ENCODE measurements around the gene PPP1R13B. TPM values are rescaled to one million over a fixed set of nuclear protein-coding genes. Genes with fewer than 3 reads are reported as not detected.
A peak's percentile ranks its signal among the peaks of the same experiment; 100 is the strongest.

Gene PPP1R13B
- total RNA-seq, 2 experiments from 2014 or later: 8.2 to 18.9 TPM

- ChIA-PET POLR2A (interaction anchor here (0.7 kb wide), 2 partner anchors 8 to 414 kb away, joined by 3 read pairs; no protein-coding TSS in a partner anchor), CTCF (ENCODE audit: unreplicated experiment) (no interaction called here)
- BruUV-seq (replicated peaks): TSS peak; percentile 94
- Histone ChIP-seq H3K36me3 (ENCODE audit: insufficient read depth, low read length) (no peaks in the 10 kb centered on the region), H2AFZ (ENCODE audit: low read length) (peak overlapping the region; percentile 83), H3K79me2 (ENCODE audit: insufficient read depth, low read depth, low read length) (no peaks in the 10 kb centered on the region), H4K20me1 (ENCODE audit: insufficient read depth, low read length) (no peaks in the 10 kb centered on the region), H3K4me2 (ENCODE audit: low read length) (peak overlapping the region; percentile 97), H3K9me2 (ENCODE audit: insufficient read depth, low read length) (no peaks in the 10 kb centered on the region), H3K4me1 (ENCODE audit: insufficient read depth, low read length, poor library complexity, severe bottlenecking) (peaks cover 14% of the 10 kb centered on the region), H3K27ac (ENCODE audit: low read depth, low read length, poor library complexity, severe bottlenecking) (no peak overlapping the region), H3K9me3 (ENCODE audit: low read length) (no peaks in the 10 kb centered on the region), H3K4me3 (ENCODE audit: low read depth, low read length, poor library complexity, severe bottlenecking) (peak overlapping the region; percentile 76)
- TF ChIP-seq, protein P1, sequence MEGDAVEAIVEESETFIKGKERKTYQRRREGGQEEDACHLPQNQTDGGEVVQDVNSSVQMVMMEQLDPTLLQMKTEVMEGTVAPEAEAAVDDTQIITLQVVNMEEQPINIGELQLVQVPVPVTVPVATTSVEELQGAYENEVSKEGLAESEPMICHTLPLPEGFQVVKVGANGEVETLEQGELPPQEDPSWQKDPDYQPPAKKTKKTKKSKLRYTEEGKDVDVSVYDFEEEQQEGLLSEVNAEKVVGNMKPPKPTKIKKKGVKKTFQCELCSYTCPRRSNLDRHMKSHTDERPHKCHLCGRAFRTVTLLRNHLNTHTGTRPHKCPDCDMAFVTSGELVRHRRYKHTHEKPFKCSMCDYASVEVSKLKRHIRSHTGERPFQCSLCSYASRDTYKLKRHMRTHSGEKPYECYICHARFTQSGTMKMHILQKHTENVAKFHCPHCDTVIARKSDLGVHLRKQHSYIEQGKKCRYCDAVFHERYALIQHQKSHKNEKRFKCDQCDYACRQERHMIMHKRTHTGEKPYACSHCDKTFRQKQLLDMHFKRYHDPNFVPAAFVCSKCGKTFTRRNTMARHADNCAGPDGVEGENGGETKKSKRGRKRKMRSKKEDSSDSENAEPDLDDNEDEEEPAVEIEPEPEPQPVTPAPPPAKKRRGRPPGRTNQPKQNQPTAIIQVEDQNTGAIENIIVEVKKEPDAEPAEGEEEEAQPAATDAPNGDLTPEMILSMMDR (conservative IDR thresholded peaks at IDR 0.05; ENCODE audit: low read length): no peak
- TF ChIP-seq EZH2phosphoT487 (IDR thresholded peaks at IDR 0.05; ENCODE audit: borderline replicate concordance, low read depth, low read length): no peak
- intact Hi-C loops (cut with micrococcal nuclease; ENCODE audit: unreplicated experiment): no loop called here
- peak; percentile 31 for DNase-seq (ENCODE audit: low spot score)
Measured at GRCh38 chr14:103872481-103873113, 25.2 kb upstream of the PPP1R13B start.

DNA sequence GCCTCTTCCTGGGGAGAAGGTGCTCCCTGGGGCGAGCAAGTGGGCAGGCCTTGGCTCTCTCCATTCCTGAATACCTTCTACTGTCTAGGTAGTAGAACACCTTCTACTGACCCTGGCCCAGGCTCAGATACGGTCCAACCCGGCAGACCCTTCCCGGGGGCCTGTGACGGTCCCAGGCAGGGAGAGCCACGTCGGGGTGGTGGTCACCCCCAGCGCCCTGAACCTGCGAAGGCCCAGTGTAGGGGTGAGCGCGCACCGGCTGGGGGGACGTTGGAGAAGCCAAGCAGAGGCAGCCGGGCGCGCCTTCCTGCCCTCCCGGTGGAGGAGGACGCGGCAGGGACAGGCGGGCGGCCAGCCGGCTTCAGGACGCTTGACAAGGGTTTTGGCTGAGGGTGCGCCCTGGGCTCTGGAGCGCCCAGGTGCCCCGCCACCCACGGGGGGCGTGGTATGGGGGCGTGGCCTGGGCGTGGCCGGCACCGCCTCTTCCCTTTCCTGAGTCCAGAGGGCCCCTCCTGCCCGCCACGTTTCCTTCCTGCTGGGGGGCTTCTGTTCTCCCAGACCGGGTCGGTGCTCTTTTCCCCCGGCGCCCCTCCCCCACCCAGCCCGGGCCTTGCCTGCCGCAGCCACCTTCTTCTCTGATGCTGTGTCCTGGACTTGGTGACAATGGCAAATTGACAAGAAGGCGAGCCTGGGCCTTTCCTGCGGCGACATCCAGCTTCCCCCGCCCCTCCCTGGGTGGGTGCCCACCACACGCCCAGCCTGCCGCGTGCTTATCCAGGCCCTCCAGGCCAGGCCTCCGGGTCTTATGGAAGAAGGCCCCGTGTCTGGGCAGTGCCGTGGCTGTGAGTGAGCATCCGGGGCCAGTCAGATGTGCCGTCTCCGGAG is 24.5 kb upstream of the PPP1R13B start:
- POLR2A ChIA-PET: interaction anchor here (0.7 kb wide), 1 partner anchor 9 kb away, joined by 3 read pairs; no protein-coding TSS in a partner anchor
- Histone ChIP-seq H3K79me2 (ENCODE audit: insufficient read depth, low read depth, low read length) (no peaks in the 10 kb centered on the region), H4K20me1 (ENCODE audit: insufficient read depth, low read length) (no peaks in the 10 kb centered on the region), H2AFZ (ENCODE audit: low read length) (peak overlapping the region; percentile 83), H3K9me3 (ENCODE audit: low read length) (no peaks in the 10 kb centered on the region), H3K4me3 (ENCODE audit: low read depth, low read length, poor library complexity, severe bottlenecking) (peak overlapping the region; percentile 76), H3K4me1 (ENCODE audit: insufficient read depth, low read length, poor library complexity, severe bottlenecking) (peaks cover 14% of the 10 kb centered on the region), H3K36me3 (ENCODE audit: insufficient read depth, low read length) (no peaks in the 10 kb centered on the region), H3K27ac (ENCODE audit: low read depth, low read length, poor library complexity, severe bottlenecking) (no peak overlapping the region), H3K4me2 (ENCODE audit: low read length) (peak overlapping the region; percentile 97), H3K9me2 (ENCODE audit: insufficient read depth, low read length) (no peaks in the 10 kb centered on the region)
- peak; percentile 80 for DNase-seq (ENCODE audit: low spot score)
- BruUV-seq (replicated peaks): no TSS peak
- CTCF ChIA-PET (ENCODE audit: unreplicated experiment): no interaction called here
- intact Hi-C loops (cut with micrococcal nuclease; ENCODE audit: unreplicated experiment): no loop called here
- TF ChIP-seq, protein P1 (conservative IDR thresholded peaks at IDR 0.05; ENCODE audit: low read length): no peak
- TF ChIP-seq EZH2phosphoT487 (IDR thresholded peaks at IDR 0.05; ENCODE audit: borderline replicate concordance, low read depth, low read length): no peak
